GM08714 (cell line): ENCODE results near the gene TNS3.

Experiments used
- H3K4me3 ChIP-seq: fragments of 200-500 bp; sonication (Bioruptor generic); 2 replicates; pipeline ENCODE4 v1.5.1; 2014; ENCODE audit warnings: mild to moderate bottlenecking, low read length, inconsistent platforms
- ZNF274 ChIP-seq: IDR thresholded peaks from 2 replicates; pipeline ENCODE4 v1.6.1; 2012; ENCODE audit warnings: mild to moderate bottlenecking, low read depth, low read length

The TNS3 gene

DNA sequence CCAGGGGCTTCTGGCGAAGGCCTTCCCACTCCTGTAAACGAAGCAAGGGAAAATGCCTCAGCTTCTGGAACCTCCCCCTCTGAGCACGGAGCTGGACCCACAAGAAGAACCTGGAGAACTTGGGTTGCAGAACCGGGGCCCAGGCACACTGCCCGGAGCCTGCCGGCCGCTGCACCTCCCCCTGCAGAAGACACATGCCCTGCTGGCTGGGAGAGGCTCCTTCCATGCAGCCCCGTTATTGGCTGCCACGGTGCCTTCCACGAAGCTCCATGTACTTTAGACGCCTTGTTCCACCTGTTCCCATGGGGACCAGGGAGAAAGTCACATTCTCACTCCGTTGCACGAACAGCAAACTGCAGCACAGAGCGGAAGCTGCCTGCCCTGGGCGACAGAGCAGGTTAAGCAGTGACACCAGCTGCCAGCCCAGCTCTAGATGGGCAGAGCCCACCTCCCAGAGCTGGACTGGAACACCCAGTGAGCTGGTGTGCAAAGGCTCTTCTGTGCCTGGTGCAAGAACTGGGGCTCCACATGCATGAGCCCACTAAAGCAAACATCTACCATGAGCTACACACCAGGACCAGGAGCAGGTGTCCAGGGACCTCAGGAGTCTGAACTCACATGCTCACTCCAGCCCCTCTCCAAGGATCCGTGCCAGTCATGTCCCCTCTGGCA, 70.1 kb downstream of the TNS3 start:
- no peak for TF ChIP-seq ZNF274

DNA sequence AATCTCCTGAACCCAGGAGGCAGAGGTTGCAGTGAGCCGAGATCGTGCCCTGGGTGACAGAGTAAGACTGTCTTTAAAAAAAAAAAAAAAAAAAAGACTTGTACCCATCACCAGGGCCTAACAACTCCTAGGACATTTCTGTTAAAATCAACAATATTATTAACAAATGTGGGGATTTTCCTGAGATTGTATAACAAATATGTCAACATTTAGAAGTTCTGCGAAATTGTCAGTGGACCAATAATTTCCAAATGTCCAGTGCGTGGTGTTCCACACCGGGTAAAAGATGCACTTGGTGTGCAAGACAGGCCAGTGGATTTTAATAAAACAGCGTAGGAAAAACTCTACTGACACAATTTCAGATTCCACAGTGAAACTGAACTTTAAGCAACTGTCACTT, 71.1 kb downstream of the TNS3 start:
- no peak for TF ChIP-seq ZNF274
- no peak overlapping the region for H3K4me3 ChIP-seq

More for the DNA sequence above, 70.1 kb downstream of the TNS3 start:
- no peak overlapping the region for H3K4me3 ChIP-seq

DNA sequence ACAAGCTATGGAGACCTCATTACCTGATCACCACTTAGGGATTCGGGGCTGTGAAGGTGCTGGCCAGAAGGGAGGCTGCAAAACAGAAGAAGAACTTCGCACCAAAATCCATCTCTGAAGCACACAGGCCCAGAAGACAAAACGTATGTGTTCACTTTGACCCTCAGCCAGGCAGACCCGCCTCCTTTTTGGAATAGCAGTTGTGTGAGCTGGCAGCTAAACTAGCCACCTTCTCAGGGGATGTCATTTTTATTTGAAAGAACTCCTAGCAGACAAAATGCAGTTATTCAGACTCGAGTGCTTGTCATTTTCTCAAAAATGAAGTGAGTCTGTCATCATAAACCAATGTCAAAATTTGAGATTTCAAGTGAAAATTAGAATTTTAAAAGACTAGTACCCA, 71.7 kb downstream of the TNS3 start:
- H3K4me3 ChIP-seq: no peak overlapping the region
- TF ChIP-seq ZNF274: no peak

DNA sequence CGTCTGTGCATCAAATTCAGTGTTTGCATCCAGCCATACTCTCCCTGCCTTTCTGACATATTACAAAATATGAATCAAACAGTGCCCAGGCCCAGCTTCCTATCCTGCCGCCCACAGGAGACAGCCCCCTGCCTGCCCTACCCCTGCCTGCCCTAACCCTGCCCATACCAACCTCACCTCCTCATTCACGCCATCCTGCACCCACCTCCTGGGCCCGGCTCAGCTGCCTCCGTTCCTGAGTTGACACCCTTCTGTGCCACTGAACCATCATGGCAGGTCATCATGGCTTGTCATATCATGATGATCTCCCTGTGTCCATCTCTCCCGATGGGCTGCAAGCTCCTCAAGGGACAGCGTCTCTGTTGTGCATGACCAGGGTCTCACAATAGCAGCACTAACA, 72.3 kb downstream of the TNS3 start:
- H3K4me3 ChIP-seq: no peak overlapping the region
- no peak for TF ChIP-seq ZNF274

DNA sequence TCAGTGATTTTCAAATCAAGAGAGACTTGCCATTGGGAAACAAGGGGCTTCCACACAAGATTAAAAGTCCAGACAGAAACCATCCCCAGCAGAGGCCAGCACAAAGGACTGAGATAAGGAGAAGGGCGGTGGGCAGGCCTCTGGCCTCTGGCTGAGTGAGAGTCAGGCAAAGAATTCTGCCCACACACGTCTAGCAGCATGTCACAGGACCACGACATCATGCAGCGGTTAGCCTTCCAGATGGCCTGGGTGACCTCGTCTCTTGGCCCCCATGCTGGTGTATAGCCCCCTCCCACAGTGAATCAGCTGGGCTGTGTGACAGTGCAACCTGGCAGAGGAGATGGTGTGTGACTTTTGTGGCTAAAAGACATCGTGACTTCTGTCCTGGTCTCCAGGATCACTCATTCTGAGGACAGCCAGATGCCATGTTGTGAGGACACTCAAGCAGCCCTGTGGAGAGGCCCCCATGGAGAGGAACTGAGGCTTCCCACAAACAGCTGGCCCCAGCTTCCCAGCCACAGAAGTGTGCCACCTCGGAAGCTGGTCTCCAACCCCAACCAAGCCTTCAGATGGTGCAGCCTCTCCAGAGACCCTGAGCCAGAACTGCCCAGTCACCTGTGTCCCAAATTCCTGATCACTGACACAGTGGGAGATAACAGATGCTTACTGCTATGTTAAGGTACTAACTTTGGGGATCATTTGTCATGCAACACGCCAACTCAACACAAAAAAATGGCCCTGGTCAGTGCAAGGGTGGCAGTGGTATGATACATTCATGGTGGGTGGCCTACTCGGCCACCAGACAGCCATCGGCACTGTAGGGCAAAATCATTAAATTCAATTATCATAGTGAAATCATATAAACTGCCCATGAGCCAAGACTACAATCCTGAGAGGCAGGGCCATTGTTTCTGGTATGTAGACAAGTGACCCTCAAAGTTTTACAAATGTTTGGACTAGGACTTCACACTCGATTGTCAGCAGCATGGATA, 73.2 kb downstream of the TNS3 start:
- TF ChIP-seq ZNF274: no peak

DNA sequence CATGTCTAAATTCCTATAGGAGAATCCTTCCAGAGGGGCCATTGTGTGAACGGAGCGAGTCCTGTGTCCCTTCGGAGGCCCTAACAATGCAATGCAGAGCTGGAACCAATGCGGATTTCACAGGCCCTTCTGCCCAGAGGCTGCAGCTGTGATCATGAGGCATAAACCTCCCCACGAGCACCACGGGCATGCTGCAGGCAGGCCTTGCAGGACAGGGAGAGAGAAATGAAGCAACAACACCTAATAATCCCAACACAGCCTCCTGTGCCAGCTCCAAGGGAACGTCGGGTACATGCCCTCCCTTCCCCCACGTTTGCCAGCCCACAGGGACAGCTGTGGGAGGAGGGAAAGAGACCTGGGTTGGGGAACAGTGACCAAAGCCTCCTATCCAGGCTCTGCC, 74.4 kb downstream of the TNS3 start:
- no peak for TF ChIP-seq ZNF274
- H3K4me3 ChIP-seq: no peak overlapping the region

More for the DNA sequence above, 73.2 kb downstream of the TNS3 start:
- no peak overlapping the region for H3K4me3 ChIP-seq

DNA sequence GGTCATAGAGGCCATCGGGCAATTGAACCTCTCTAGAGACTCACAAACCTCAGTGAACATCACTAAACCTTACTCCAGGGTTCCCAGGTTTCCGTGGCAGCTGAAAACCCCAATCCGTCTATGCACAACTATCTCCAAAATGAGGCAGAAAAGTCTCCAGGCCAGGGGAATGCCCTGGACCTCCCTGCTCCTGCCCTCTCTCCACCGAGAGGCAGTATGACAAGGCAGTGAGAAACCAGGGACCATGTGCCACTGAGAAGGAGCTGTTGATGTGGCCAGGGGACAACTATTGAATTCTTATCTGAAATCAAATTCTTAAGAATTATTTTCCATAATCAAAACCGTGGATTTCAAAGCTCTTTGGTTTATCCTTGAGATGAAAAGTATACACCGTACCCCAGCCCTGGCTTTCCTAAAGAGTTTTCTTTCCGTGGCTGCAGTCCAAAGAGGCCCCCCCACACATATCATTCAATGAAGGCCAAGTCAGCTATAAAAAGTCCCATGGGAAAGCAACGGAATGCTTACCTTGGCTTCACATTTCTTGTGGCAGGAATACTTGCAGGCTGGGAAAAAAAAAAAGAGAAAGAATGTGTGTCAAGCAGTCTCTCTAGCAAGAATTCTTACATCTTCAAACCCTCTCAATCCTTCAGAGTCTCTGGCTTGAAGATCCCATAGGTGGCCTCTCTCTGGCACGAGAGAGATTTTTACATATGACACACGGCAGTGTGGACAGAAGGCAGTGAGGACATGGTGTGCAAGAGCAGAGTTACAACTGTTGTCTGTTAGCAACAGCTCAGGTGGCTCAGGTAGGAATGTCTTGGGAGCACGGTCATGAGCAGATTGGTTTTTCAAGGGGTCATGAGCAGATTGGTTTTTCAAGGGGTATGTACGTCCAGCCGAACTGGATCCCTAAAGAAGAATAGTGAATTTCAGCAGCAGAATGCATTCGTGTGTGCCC, 75.2 kb downstream of the TNS3 start:
- TF ChIP-seq ZNF274: no peak
- no peak overlapping the region for H3K4me3 ChIP-seq

DNA sequence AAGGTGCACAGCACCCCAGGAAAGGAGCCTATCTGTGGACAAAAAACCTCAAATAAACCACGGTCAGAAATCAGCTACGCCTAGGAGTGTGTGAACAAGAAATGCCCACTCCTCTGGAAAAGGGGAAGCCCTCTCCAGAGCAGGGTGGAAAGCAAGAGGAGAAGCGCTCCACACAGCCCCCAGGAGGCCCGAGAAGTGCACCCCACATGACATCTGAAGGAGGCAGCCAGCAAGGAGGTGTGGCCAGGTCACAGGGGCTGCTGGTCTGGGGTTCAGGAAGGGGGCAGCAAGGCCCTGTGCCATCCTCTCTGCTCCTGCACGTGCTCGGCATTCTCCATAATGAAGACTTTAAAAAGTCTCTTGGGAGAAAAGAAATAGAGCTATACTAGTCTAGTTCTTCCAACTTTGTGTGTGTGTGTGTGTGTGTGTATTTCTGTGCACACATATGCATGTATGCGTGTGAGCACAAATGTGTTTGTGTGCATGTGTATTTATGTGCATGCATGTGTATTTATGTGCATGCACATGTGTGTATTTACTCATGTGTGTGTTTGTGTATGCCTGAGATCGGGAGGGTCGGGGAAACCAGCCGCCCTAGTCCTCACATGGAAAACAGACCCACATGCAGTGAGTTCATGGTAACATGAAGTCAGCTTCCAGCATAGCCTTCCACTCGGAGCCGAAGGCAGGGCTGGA, 76.5 kb downstream of the TNS3 start:
- no peak for TF ChIP-seq ZNF274

DNA sequence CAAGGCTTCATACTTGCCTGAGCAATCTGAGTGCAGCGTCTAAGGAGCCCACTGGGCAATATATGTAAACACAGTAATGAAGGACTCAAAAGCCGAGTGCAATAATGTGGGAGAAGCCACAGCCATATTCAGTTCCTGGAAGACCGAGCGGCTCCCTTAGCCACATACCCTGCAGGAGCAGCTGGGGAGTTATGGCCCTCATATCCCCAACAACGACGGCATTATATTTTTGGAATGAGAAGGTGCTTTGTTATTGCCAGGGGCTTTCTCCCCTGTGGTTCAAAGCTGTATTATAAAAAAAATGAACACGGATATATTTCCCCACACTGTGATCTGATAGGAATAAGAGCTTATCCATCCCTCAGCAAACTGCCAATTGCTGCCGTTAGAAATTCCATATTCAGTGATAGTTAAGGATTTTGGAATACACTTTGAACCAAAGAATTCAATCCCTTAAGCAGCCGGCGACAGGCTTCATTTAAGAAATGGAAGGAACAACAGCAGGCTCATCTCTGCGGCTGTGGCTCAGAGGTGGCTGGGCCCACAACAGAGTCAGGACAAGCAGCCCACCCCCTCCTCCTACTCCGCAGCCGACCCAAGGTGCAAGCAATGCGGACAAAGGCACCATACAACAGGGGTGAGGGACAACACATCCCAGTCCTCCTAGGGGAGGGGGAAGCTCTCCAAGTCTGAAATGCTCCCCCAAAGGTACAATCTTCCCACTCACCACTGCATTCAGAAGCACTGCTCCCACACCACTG, 77.2 kb downstream of the TNS3 start:
- no peak for TF ChIP-seq ZNF274
- H3K4me3 ChIP-seq: no peak overlapping the region

More for the DNA sequence above, 76.5 kb downstream of the TNS3 start:
- no peak overlapping the region for H3K4me3 ChIP-seq

DNA sequence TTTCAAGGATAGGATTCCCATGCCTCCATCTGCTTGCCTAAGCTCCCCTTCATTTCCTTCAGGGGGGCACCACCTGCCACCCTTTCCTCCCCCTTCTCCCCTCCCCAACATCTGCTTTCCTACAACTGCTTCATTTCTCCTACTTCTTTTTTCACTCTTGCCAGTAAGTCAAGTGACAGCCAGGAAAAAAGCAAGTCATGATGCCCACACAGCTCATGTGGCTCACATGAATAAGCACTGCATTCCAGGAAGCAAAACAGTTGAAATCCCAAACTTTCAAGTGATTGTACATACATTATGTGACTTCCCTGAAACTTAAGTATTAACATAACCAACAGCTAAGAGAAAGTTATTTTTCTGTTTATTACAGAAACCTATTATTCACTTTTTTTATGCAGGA, 78.6 kb downstream of the TNS3 start:
- H3K4me3 ChIP-seq: no peak overlapping the region
- TF ChIP-seq ZNF274: no peak

DNA sequence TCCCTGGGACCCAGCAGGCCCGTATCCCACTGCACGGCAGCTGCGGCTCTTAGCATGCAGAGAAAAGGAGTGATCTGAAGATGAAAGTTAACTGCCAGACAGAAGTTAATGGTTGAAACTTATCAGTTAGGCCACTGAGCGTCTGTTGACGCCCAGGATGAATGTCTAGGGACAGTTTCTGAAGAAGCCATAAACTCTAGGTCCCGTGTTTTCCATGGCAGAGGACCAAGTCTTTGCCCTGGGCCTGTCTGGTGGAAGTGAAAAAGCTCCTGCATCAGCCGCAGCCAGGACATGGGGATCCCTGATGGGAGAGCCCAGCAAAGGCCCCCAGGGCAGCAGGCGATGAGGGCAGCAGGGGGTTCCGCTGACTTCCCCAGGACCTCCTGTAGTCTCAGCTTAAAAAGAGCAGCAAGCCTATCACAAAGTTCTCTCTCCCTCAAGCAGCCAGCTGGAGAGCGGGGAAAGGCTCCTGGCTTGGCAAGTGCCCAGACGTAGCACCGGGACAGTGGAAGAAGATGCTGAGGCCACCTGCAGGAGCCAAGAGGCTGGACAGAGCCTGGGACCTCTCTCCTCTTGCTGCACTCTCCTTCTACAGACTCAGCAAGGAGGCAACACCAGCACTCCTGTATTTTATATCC, 79.6 kb downstream of the TNS3 start:
- no peak for TF ChIP-seq ZNF274
- no peak overlapping the region for H3K4me3 ChIP-seq

DNA sequence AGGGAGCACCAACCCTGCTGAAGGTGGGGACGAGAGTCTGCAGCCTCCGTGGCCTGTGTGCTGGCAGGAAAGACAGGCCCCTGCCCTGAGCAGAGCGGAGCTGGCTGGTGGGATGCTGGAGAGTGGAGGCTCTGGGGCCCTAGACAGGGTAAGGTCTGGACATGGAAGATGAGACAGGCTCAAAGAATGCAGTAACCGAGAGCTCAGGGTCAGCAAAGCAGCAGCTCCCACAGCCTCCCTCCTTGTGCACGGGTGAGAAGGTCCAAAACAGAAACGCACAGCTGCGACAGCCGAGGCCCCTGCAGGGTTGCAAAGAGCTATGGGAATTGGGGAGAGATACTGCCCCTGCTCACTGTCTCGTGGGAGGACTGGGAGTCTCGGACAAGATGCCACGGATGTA, 80.5 kb downstream of the TNS3 start:
- no peak overlapping the region for H3K4me3 ChIP-seq
- no peak for TF ChIP-seq ZNF274
